ENCODE measurements around the gene NR3C1. TPM values are rescaled to one million over a fixed set of nuclear protein-coding genes. Genes with fewer than 3 reads are reported as not detected.

Gene NR3C1
- polyA plus RNA-seq, 1 donor (not counting 4 experiments of a cell fraction or from before 2014, with no cell fraction given) = 30.7 TPM

- Histone ChIP-seq H3K27ac (ENCODE audit: control insufficient read depth, insufficient read depth, low read length) (no peak overlapping the region), H3K4me2 (ENCODE audit: control insufficient read depth, extremely low read depth, insufficient read depth, low read depth, low read length) (no peak overlapping the region), H3K79me2 (ENCODE audit: control insufficient read depth, insufficient read depth, low read length) (peaks cover 64% of the 10 kb centered on the region), H2AFZ (ENCODE audit: control insufficient read depth, low read length) (no peak overlapping the region), H3K4me3 (ENCODE audit: control insufficient read depth in 2 of 3, extremely low read depth in 1 of 3, insufficient read depth in 2 of 3, low read depth in 1 of 3, low read length in 3 of 3) (no peak overlapping the region), H3K9ac (ENCODE audit: control insufficient read depth, extremely low read depth, insufficient read depth, low read length) (no peak overlapping the region), H4K20me1 (ENCODE audit: control insufficient read depth, extremely low read depth, insufficient read depth, low read length) (no peaks in the 10 kb centered on the region), H3K4me1 (ENCODE audit: control insufficient read depth, extremely low read depth, insufficient read depth, low read length) (peaks cover 57% of the 10 kb centered on the region), H3K27me3 (ENCODE audit: control insufficient read depth, extremely low read depth, insufficient read depth, low read length) (no peaks in the 10 kb centered on the region), H3K9me1 (ENCODE audit: control insufficient read depth, extremely low read depth, insufficient read depth, low read length) (no peaks in the 10 kb centered on the region), H3K9me3 (ENCODE audit: control insufficient read depth, low read depth, low read length) (no peaks in the 10 kb centered on the region), H3K36me3 (ENCODE audit: control insufficient read depth in 2 of 2, extremely low read depth in 1 of 2, insufficient read depth in 2 of 2, low read length in 2 of 2) (peaks cover 0 to 13% of the 10 kb centered on the region in 2 experiments)
- DNase-seq (ENCODE audit: low read depth, low spot score) (no peak), FAIRE-seq (no peak)
- dilution Hi-C loops (cut with MboI; ENCODE audit: extremely low pct_ligation_motif_present, low sequenced_read_pairs) = no loop called here
- TF ChIP-seq CTCF (optimal IDR thresholded peaks at IDR 0.05 in 1 of 3, IDR thresholded peaks at IDR 0.05 in 1 of 3, conservative IDR thresholded peaks at IDR 0.05 in 1 of 3; ENCODE audit: extremely low read depth in 1 of 3, insufficient read depth in 2 of 3, low read length in 3 of 3) = no peak
- no peak for TF ChIP-seq EZH2 (IDR thresholded peaks at IDR 0.05; ENCODE audit: low read length)
Measured at GRCh38 chr5:143316337-143316736, 87.1 kb downstream of the NR3C1 start.

GRCh38 chr5:143315929-143316328 is 87.6 kb downstream of the NR3C1 start:
- H3K4me2 ChIP-seq (ENCODE audit: control insufficient read depth, extremely low read depth, insufficient read depth, low read depth, low read length) = no peak overlapping the region
- no peaks in the 10 kb centered on the region for H4K20me1 ChIP-seq (ENCODE audit: control insufficient read depth, extremely low read depth, insufficient read depth, low read length)
- H3K4me1 ChIP-seq (ENCODE audit: control insufficient read depth, extremely low read depth, insufficient read depth, low read length) = peaks cover 61% of the 10 kb centered on the region
- no peaks in the 10 kb centered on the region for H3K27me3 ChIP-seq (ENCODE audit: control insufficient read depth, extremely low read depth, insufficient read depth, low read length)
- H3K36me3 ChIP-seq (ENCODE audit: control insufficient read depth in 2 of 2, extremely low read depth in 1 of 2, insufficient read depth in 2 of 2, low read length in 2 of 2) = peaks cover 0 to 13% of the 10 kb centered on the region in 2 experiments
- DNase-seq (ENCODE audit: low read depth, low spot score) (no peak), FAIRE-seq (no peak)
- TF ChIP-seq CTCF (optimal IDR thresholded peaks at IDR 0.05 in 1 of 3, IDR thresholded peaks at IDR 0.05 in 1 of 3, conservative IDR thresholded peaks at IDR 0.05 in 1 of 3; ENCODE audit: extremely low read depth in 1 of 3, insufficient read depth in 2 of 3, low read length in 3 of 3) = no peak
- no peak for TF ChIP-seq EZH2 (IDR thresholded peaks at IDR 0.05; ENCODE audit: low read length)
- dilution Hi-C loops (cut with MboI; ENCODE audit: extremely low pct_ligation_motif_present, low sequenced_read_pairs) = no loop called here
- H3K4me3 ChIP-seq (ENCODE audit: control insufficient read depth in 2 of 3, extremely low read depth in 1 of 3, insufficient read depth in 2 of 3, low read depth in 1 of 3, low read length in 3 of 3) = no peak overlapping the region
- no peaks in the 10 kb centered on the region for H3K9me1 ChIP-seq (ENCODE audit: control insufficient read depth, extremely low read depth, insufficient read depth, low read length)
- no peaks in the 10 kb centered on the region for H3K9me3 ChIP-seq (ENCODE audit: control insufficient read depth, low read depth, low read length)
- H3K79me2 ChIP-seq (ENCODE audit: control insufficient read depth, insufficient read depth, low read length) = peaks cover 63% of the 10 kb centered on the region
- no peak overlapping the region for H3K27ac ChIP-seq (ENCODE audit: control insufficient read depth, insufficient read depth, low read length)
- no peak overlapping the region for H2AFZ ChIP-seq (ENCODE audit: control insufficient read depth, low read length)
- no peak overlapping the region for H3K9ac ChIP-seq (ENCODE audit: control insufficient read depth, extremely low read depth, insufficient read depth, low read length)

Data from keratinocyte (primary cell).